Mucosa of descending colon (tissue), 3 donors: ENCODE results near the gene OTOP1. TPM values are rescaled to one million over a fixed set of nuclear protein-coding genes. Genes with fewer than 3 reads are reported as not detected.
"Not testable (repeated sequence)": the region's sequence is repeated elsewhere in the genome, so short reads cannot be mapped to it uniquely, and the experiment has no call there.

Source experiments
- ATAC-seq: fragments of 200-7000 bp; cut with Tn5 transposase; one replicate; pipeline ENCODE4 v1.9.1; 2020; ENCODE audit warnings: mild to moderate bottlenecking, moderate library complexity
- DNase-seq, 3 donors: peaks; one replicate each; pipeline ENCODE4 v3.0.0-alpha.2; 2020
- H3K36me3 ChIP-seq: fragments of 200-600 bp; one replicate; pipeline ENCODE4 v1.8.0; 2021; ENCODE audit warnings: low read depth, mild to moderate bottlenecking
- H3K4me1 ChIP-seq: fragments of 200-600 bp; one replicate; pipeline ENCODE4 v1.8.0; 2021; ENCODE audit warnings: low read depth, mild to moderate bottlenecking
- H3K4me3 ChIP-seq: fragments of 200-600 bp; one replicate; pipeline ENCODE4 v1.8.0; 2021; ENCODE audit warnings: mild to moderate bottlenecking
- H3K9me3 ChIP-seq: fragments of 200-600 bp; one replicate; pipeline ENCODE4 v1.8.0; 2021; ENCODE audit warnings: mild to moderate bottlenecking
- intact Hi-C, 2 donors: fragments of 100-400 bp; cut with DNase I in 1 of 2; cut with micrococcal nuclease in 1 of 2; formaldehyde crosslinking; loops; one replicate each; pipeline versions ENCODE4 v1.11.0 to v1.11.1; 2022; cut with DNase I, micrococcal nuclease
- total RNA-seq, 3 donors: library from RNA; stranded (reverse); fragmentation: NEBNext Ultra II Directional in 2 of 3; extraction: Animal tissue kit (Norgen Biotek cat#: 25700) in 2 of 3; gene quantifications; one replicate each; pipeline versions ENCODE4 v1.2.1 to v1.2.4, GENCODE V29; 2021 to 2023
- TF ChIP-seq, protein P1 (sequence below): fragments of 200-600 bp; IDR thresholded peaks from one replicate; pipeline ENCODE4 v1.8.0; 2022; ENCODE audit warnings: antibody characterized with exemption, mild to moderate bottlenecking
- donor health status: DM: no; HTN: no; CAD: no; lungs with moderate emphysema.
- donor health status: DM: no; HTN: no; CAD: no.
- donor health status: DM: no; HTN: yes; CAD: no.

OTOP1 gene
- total RNA-seq, 3 donors from 2014 or later: not detected

DNA sequence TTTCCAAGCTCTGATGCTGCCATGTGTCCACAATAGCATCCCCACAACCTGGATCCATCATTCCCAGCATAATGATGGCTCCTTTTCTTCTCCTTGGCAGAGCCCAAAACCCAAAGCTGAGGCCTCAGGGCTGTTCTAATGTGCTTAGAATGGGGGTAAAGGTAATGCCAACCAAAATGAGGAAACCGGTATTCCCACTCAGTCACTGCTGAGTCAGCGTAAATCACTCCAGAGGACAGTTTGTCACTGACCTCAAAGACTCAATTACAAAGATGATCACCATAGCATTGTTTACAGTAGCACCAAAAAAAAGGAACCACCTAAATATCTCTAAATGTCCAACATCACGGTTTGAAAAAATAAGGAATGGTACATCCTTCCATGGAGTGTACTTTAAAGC, 41.2 kb downstream of the OTOP1 start:
- H3K4me1 ChIP-seq: no peaks in the 10 kb centered on the region
- ATAC-seq: no peak
- intact Hi-C loops: no loop called here
- H3K9me3 ChIP-seq: no peaks in the 10 kb centered on the region
- TF ChIP-seq, protein P1, sequence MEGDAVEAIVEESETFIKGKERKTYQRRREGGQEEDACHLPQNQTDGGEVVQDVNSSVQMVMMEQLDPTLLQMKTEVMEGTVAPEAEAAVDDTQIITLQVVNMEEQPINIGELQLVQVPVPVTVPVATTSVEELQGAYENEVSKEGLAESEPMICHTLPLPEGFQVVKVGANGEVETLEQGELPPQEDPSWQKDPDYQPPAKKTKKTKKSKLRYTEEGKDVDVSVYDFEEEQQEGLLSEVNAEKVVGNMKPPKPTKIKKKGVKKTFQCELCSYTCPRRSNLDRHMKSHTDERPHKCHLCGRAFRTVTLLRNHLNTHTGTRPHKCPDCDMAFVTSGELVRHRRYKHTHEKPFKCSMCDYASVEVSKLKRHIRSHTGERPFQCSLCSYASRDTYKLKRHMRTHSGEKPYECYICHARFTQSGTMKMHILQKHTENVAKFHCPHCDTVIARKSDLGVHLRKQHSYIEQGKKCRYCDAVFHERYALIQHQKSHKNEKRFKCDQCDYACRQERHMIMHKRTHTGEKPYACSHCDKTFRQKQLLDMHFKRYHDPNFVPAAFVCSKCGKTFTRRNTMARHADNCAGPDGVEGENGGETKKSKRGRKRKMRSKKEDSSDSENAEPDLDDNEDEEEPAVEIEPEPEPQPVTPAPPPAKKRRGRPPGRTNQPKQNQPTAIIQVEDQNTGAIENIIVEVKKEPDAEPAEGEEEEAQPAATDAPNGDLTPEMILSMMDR: no peak
- no peaks in the 10 kb centered on the region for H3K36me3 ChIP-seq
- DNase-seq: no peak
- no peak overlapping the region for H3K4me3 ChIP-seq

DNA sequence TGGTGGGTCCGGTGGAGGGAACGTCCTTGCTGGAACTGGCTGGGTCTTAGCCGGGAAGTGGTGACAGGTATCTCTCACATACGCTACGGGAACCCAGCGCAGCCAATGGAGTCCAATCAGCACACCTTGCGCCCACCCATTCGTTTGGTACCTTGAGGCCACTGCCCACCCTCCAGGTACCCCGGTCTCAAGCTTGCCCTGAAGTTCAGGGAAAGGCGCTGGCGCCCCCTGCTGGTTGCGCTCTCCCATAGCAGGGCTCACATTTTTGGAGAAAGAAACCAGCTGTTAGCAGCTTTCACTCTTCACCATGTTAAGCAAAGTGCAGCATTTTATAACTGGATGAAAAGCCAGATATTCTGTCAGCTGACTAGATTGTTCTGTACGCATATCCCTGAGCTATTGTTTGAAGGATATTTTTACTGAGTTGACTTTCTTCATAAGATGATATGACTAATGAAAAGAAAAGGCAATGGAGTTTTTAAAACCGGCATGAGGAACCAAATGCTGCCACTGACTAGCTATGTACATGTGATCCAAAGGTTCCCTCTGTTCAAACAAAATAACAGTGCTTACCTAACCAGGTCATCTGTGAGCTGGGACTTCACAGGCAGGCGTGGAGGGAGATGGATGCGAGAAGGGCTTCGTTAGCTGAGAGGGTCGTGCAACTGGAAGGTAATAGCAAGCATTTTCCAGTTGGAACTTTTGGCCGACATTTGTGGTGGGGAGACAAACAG, 43.7 kb downstream of the OTOP1 start:
- H3K9me3 ChIP-seq: no peaks in the 10 kb centered on the region
- DNase-seq: peak in 2 of 3 donors; percentile 9 to 35
- no peaks in the 10 kb centered on the region for H3K4me1 ChIP-seq
- TF ChIP-seq, protein P1: peak; percentile 43
- ATAC-seq: no peak
- intact Hi-C loops: no loop called here
- no peaks in the 10 kb centered on the region for H3K36me3 ChIP-seq
- no peak overlapping the region for H3K4me3 ChIP-seq

DNA sequence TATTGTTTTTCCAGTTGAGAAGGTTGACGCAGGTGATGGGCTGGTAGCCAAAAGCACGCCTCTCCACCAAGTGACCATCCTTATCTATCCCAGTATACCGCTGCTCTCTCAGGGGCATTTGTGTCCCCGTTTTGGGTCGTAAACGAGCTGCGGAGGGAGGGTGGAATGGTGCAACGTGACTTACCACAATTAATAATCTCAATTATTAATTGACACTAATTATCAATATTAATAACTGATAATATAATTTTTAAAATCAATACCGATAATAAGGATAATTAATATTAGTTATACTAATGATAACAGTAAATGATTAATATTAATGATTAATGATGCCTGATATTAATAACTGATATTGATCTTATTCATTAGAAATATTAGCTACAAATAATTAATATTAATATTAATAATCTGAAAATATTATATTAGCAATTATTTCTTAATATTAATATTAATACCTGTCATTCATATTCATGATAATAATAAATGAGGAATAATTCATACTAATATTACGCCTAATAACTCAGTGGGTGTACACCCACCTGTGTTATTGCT, 56.1 kb downstream of the OTOP1 start:
- Histone ChIP-seq H3K4me3 (no peak overlapping the region), H3K36me3 (no peaks in the 10 kb centered on the region), H3K9me3 (no peaks in the 10 kb centered on the region), H3K4me1 (no peaks in the 10 kb centered on the region)
- ATAC-seq (no peak), DNase-seq (no peak)
- intact Hi-C loops: no loop called here
- TF ChIP-seq, protein P1: no peak

DNA sequence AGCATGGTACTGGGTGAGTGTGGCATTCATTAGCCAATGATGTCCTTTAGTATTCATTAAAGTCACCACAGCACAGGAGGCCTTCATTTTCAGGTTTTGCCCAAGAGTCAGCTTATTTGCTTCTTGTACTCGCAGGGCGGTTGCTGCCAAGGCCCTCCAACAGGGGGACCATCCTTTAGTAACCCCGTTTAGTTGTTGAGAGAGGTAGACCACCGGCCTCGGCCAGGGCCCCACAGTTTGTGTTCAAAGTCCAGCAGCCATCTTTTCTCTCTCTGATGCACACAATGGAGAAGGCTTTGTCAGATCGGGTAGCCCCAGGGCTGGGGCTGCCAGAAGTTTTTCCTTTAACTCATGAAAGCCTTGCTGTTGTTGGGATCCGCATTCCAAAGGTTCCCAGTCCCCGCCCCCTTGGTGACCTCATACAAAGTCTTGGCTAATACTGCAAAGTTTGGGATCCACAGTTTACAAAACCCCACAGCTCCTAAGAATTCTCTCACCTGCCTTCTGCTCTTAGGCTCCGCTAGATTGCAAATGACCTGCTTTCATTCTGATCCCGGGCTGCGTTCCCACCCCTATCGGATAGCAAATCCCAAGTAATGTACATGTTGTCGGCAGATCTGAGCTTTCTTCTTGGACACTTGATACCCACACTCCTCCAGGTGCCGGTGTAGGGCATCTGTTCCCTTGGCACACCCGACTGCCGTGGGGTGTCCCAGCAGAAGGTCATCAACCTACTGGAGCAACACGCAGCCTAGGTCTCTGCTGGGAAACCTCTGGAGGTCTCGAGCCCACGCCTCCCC, 58.5 kb downstream of the OTOP1 start:
- intact Hi-C loops, H3K4me1 ChIP-seq, ATAC-seq, DNase-seq, H3K9me3 ChIP-seq, H3K36me3 ChIP-seq, H3K4me3 ChIP-seq: not testable (repeated sequence)

DNA sequence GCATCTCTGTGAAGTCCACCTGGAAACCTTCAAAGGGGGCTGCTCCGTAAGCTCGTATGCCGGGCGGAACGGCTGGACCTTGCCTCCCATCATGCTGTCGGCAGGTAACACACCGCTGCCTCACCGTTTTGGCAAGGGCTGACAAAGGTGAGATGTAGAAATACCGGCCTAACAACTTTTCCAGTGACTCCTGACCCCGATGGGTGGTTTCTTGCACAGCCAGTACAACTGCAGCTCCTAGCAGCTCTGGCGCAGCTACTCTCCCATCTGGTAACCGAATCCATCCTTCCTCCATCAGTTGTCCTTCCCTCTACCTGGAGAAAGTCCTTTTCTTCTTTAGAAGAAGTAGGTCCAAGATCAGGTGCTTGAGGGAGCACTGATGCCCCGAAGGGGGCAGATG, 59.7 kb downstream of the OTOP1 start:
- H3K4me1 ChIP-seq, H3K9me3 ChIP-seq, H3K4me3 ChIP-seq, ATAC-seq, H3K36me3 ChIP-seq, intact Hi-C loops: not testable (repeated sequence)
- DNase-seq: peak in 1 of 3 donors; percentile 42

DNA sequence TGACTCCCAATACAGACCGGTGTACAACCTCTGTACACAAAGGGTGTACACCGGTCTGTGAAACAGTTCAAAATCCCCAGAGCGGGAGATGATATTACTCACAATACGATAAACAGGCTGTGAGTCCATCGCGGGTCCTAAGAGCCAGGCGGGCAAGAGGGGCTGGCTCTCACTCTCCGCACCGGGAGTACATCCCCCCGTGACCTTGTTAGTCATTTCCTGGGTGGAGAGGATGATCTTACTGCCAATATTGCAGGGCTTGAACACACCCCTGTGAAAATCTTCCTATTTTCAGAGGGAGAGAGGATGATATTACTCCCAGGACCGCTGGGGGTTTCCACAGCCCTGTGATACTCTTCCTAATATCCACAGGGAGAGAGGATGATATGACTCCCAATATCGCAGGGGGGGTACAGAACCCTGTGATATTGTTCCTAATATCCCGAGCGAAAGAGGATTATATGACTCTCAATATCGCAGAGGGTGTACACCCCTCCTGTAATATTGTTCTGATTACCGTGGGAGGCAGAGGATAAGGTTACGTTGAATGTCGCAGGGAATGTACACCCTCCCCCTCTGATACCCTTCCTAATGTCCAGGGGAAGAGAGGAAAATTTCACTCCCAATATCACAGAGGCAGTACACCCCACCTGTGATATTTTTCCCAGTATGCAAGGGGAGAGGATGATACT, 60.9 kb downstream of the OTOP1 start:
- DNase-seq, H3K4me3 ChIP-seq, H3K36me3 ChIP-seq, ATAC-seq, intact Hi-C loops, H3K4me1 ChIP-seq, H3K9me3 ChIP-seq: not testable (repeated sequence)

DNA sequence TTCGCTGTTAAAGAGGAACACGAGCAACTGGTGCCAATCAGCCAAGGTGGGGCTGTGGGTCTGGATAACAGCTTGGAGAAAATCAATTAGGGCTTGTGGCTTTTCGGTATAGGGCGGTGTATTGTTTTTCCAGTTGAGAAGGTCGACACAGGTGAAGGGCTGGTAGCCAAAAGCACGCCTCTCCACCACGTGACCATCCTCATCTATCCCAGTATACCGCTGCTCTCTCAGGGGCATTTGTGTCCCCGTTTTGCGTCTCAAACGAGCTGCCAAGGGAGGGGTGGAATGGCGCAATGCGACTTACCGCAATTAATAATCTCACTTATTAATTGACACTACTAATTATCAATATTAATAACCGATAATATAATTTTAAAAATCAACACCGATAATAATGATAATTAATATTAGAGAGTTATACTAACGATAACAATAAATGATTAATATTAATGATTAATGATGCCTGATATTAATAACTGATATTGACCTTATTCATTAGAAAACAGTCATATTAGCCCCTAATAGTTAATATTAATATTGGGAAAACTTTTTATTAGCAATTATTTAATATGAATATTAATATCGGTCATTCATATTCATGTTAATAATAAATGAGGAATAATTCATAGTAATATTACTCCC, 62.1 kb downstream of the OTOP1 start:
- H3K9me3 ChIP-seq, DNase-seq, H3K36me3 ChIP-seq, intact Hi-C loops, H3K4me3 ChIP-seq, H3K4me1 ChIP-seq, ATAC-seq: not testable (repeated sequence)

DNA sequence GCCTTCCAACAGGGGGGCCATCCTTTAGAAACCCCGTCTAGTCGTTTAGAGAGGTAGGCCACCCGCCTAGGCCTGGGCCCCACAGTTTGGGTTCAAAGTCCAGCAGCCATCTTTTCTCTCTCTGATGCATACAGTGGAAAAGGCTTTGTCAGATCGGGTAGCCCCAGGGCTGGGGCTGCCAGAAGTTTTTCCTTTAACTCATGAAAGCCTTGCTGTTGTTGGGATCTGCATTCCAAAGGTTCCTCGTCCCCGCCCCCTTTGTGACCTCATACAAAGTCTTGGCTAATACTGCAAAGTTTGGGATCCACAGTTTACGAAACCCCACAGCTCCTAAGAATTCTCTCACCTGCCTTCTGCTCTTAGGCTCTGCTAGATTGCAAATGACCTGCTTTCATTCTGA, 64.5 kb downstream of the OTOP1 start:
- ATAC-seq, H3K4me1 ChIP-seq, intact Hi-C loops, H3K9me3 ChIP-seq, H3K36me3 ChIP-seq, H3K4me3 ChIP-seq, DNase-seq: not testable (repeated sequence)

DNA sequence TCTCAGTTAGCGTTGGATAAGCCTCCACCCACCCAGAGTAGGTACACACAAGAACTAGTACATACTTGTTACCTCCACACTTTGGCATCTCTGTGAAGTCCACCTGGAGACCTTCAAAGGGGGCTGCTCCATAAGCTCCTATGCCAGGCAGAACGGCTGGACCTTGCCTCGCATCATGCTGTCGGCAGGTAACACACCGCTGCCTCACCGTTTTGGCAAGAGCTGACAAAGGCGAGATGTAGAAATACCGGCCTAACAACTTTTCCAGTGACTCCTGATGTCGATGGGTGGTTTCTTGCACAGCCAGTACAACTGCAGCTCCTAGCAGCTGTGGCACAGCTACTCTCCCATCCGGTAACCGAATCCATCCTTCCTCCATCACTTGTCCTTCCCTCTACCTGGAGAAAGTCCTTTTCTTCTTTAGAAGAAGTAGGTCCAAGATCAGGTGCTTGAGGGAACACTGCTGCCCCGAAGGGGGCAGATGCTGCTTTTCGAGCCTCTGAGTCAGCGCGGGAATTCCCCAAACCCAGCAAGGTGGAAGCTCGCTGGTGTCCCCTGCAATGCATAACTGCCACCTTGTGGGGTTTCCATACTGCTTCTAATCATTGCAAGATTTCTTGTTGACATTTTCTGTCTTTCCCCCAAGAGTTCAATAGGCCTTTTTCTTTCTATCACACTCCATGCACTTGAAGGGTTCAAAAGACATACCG, 65.6 kb downstream of the OTOP1 start:
- ATAC-seq, H3K4me3 ChIP-seq, H3K4me1 ChIP-seq, H3K36me3 ChIP-seq, H3K9me3 ChIP-seq, intact Hi-C loops: not testable (repeated sequence)
- peak in 1 of 3 donors; percentile 10 for DNase-seq

DNA sequence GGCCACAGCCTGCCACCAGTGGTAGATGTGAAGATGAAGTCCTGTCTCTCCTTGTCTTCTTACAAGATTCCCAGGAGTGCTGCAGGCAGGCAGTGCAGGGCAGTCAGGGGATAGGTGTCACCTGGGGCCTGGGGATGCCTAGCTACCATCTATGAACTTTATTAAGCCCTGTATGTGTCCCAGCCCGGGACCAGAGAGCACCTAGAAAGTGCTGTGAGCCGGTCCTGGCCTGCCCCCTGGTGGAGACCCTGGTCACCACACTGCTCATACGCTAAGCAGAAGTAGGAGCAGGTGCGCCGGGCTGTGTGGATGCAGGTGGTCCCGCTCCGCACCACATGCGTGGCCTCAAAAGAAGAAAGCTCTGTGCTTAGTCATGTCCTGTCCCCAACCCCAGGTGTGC, 81.1 kb downstream of the OTOP1 start:
- DNase-seq: peak in 2 of 3 donors; percentile 46 to 78

More for the DNA sequence above, 81.1 kb downstream of the OTOP1 start:
- intact Hi-C loops, H3K36me3 ChIP-seq, H3K4me3 ChIP-seq, H3K4me1 ChIP-seq, H3K9me3 ChIP-seq, ATAC-seq: not testable (repeated sequence)
